Measurements from ENCODE around the gene MEX3D. TPM values are rescaled to one million over a fixed set of nuclear protein-coding genes. Genes with fewer than 3 reads are reported as not detected.
"Not testable (repeated sequence)": the region's sequence is repeated elsewhere in the genome, so short reads cannot be mapped to it uniquely, and the experiment has no call there.

The MEX3D gene
- total and polyA plus RNA-seq, 5 experiments from 2014 or later, result 0.08 to 4.4 (median 3.0) TPM; not detected in 2

GRCh38 chr19:1549332-1549945, 18.7 kb downstream of the MEX3D start:
- Mint-ChIP-seq H3K27ac (no peak overlapping the region), H3K9me3 (no peaks in the 10 kb centered on the region), H3K4me3 (no peak overlapping the region), H3K4me1 (peaks cover 3 to 6% (median 4%) of the 10 kb centered on the region in 4 donors), H3K36me3 (no peaks in the 10 kb centered on the region), H3K27me3 (peaks cover 0 to 38% (median 11%) of the 10 kb centered on the region in 5 donors)
- DNase-seq (no peak), ATAC-seq (no peak)
- POLR2A ChIA-PET, result no interaction called here

DNA sequence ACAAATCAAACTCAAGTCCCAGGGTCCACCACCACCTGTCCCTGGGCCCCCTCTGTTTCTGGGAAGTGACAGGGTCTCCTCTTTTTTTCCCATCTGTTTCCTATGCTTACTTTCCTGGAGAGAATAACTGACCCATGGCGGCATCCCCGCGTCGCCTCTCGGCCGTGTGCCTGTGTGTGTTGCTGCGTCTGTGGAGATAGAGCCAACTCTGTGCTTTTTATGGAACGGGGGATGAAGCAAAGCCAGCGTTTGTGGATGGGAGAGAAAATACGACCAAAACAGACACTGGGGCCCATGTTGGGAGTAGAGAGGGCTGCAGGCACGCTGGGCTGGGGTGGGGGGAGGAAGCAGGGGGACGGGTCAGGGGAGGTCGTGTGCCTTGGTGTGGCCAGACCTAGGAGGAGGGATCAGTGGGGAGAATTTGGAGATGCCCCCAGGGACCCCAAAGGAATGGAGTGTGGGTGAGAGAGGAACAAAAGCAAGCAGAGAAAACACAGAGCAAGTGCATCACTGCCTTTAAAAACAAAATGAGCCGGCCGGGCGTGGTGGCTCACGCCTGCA, 27.7 kb downstream of the MEX3D start:
- no peak overlapping the region for H3K4me3 Mint-ChIP-seq
- POLR2A ChIA-PET, result interaction anchor here (0.7 kb wide), 1 partner anchor 250 kb away, joined by 7 read pairs; no protein-coding TSS in a partner anchor
- H3K36me3 Mint-ChIP-seq, result no peaks in the 10 kb centered on the region
- H3K27ac Mint-ChIP-seq, result peak overlapping the region in 1 of 10 donors; percentile 43
- ATAC-seq (no peak), DNase-seq (no peak)
- no peaks in the 10 kb centered on the region for H3K4me1 Mint-ChIP-seq
- peaks cover 10 to 64% (median 14%) of the 10 kb centered on the region in 5 donors for H3K27me3 Mint-ChIP-seq
- H3K9me3 Mint-ChIP-seq, result no peaks in the 10 kb centered on the region

DNA sequence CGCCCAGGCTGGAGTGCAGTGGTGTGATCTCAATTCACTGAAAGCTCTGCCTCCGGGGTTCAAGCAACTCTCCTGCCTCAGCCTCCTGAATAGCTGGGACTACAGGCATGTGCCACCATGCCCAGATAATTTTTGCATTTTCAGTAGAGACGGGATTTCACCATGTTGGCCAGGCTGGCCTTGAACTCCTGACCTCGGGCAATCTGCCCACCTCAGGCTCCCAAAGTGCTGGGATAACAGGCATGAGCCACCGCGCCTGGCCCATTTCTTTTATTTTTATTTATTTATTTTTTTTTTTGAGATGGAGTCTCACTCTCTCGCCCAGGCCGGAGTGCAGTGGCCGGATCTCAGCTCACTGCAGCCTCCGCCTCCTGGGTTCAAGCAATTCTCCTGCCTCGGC, 28.4 kb downstream of the MEX3D start:
- ATAC-seq, H3K4me3 Mint-ChIP-seq, H3K9me3 Mint-ChIP-seq, H3K4me1 Mint-ChIP-seq, DNase-seq, H3K27ac Mint-ChIP-seq, POLR2A ChIA-PET, H3K36me3 Mint-ChIP-seq: not testable (repeated sequence)
- H3K27me3 Mint-ChIP-seq, result peaks cover 11 to 67% (median 16%) of the 10 kb centered on the region in 5 donors

DNA sequence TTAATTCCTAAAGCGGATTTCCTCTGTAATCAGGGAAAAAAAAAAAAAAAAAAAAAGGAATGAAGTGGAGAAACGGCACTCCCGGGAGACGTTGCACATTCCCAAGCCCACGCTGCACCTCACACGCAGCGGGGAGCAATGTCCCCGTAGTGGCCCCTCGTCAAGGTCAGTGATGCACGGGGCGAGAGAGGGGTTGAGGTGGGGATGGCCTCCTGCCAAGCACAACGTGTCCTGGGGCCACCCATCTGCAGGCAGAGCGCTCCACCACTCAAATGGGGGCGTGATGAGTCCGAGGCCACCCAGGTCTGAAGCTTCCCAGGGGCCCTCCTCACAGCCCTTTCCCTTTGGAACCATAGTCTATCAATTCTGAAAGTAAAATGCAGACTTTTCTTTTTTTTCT, 29.1 kb downstream of the MEX3D start:
- H3K9me3 Mint-ChIP-seq, result no peaks in the 10 kb centered on the region
- H3K36me3 Mint-ChIP-seq, result no peaks in the 10 kb centered on the region
- ATAC-seq, result no peak
- H3K4me3 Mint-ChIP-seq, result no peak overlapping the region
- POLR2A ChIA-PET, result interaction anchor here (0.6 to 0.7 kb wide), 2 partner anchors 181 to 1041 kb away, joined by 3 to 5 read pairs; no protein-coding TSS in a partner anchor
- no peak for DNase-seq
- no peaks in the 10 kb centered on the region for H3K4me1 Mint-ChIP-seq
- no peak overlapping the region for H3K27ac Mint-ChIP-seq
- peaks cover 11 to 62% (median 16%) of the 10 kb centered on the region in 5 donors for H3K27me3 Mint-ChIP-seq

DNA sequence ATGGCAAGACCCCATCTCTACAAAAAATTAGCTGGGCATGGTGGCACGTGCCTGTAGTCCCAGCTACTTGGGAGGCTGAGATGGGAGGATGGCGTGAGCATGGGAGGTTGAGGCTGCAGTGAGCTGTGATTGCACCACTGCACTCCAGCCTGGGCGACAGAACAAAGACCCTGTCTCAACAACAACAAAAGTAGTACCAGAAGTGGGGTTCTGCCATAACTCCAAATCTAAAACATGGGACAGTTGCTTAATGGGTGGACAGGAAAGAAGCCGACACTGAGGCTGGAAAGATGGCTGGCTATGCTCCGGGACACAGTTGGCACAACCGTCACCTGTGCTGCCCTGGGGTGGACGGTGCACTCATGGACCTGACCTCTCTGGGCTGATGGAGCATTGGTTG, 32.4 kb downstream of the MEX3D start:
- not testable (repeated sequence) for DNase-seq, H3K4me3 Mint-ChIP-seq, H3K9me3 Mint-ChIP-seq, ATAC-seq, H3K27ac Mint-ChIP-seq, H3K4me1 Mint-ChIP-seq, H3K36me3 Mint-ChIP-seq
- POLR2A ChIA-PET, result interaction anchor here (0.7 kb wide), 1 partner anchor 305 kb away, joined by 5 read pairs; no protein-coding TSS in a partner anchor
- H3K27me3 Mint-ChIP-seq, result peaks cover 9 to 67% (median 16%) of the 10 kb centered on the region in 5 donors

GRCh38 chr19:1534972-1535371, 33.2 kb downstream of the MEX3D start:
- POLR2A ChIA-PET, result interaction anchor here (0.7 kb wide), 1 partner anchor 125 kb away, joined by 3 read pairs; no protein-coding TSS in a partner anchor
- Mint-ChIP-seq H3K4me1 (peaks cover 0 to 2% (median 0%) of the 10 kb centered on the region in 4 donors), H3K27me3 (peaks cover 4 to 64% (median 14%) of the 10 kb centered on the region in 5 donors), H3K4me3 (no peak overlapping the region), H3K36me3 (no peaks in the 10 kb centered on the region), H3K9me3 (no peaks in the 10 kb centered on the region), H3K27ac (no peak overlapping the region)
- no peak for DNase-seq
- ATAC-seq, result no peak

DNA sequence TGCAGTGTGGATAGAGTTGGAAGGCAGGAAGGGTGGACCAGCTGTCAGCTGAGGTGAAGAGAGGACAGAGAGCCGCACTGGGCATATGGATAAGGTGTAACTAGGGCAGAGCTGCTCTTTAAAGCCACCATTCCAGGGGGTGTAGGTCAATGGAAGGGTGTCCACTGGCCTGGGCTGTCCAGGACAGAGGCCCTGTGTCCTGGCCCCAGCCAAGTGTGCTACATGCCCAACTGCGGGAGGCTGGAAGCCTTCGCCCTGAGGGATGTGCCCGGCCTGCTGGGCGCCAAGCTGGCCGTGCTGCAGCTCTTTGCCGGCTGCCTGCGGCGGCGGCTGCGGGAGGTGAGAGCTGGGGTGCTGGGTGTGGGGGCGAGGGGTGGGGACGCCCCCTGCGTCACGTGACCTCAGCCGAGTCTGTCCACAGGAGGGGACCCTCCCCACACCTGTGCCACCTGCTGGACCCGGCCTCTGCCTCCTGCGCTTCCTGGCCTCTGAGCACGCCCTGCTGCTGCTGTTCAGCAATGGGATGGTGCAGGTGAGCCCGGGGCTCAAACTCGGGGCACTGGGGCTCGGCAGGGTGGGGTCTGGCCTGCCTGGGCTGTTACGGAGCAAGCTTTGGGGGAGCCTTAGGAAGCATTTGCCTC, 34.5 kb downstream of the MEX3D start:
- no peaks in the 10 kb centered on the region for H3K9me3 Mint-ChIP-seq
- H3K36me3 Mint-ChIP-seq, result no peaks in the 10 kb centered on the region
- POLR2A ChIA-PET, result interaction anchor here (0.7 kb wide), 1 partner anchor 80 kb away, joined by 5 read pairs; no protein-coding TSS in a partner anchor
- DNase-seq (no peak), ATAC-seq (no peak)
- peak overlapping the region in 1 of 10 donors; percentile 14 for H3K27ac Mint-ChIP-seq
- H3K4me1 Mint-ChIP-seq, result peaks cover 0 to 2% (median 0%) of the 10 kb centered on the region in 4 donors
- H3K4me3 Mint-ChIP-seq, result no peak overlapping the region
- peaks cover 4 to 60% (median 18%) of the 10 kb centered on the region in 5 donors for H3K27me3 Mint-ChIP-seq

DNA sequence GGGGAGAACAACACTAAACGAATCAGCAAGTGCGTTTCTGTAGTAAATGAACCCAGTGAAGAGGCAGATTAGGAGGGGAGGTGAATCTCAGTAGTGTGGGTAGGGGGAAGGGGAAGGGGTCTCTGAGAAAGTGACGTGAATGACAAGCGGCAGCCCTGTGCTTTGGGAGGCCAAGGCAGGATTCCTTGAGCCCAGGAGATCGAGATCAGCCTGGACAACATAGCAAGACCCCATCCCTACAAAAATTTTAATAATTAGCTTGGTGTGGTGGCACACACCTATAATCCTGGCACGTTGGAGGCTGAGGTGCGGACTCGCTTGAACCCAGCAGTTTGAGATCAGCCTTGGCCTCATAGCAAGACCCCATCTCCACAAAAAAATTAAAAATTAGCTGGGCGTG, 36.1 kb downstream of the MEX3D start:
- Mint-ChIP-seq H3K9me3 (no peaks in the 10 kb centered on the region), H3K27me3 (peaks cover 6 to 53% (median 25%) of the 10 kb centered on the region in 5 donors), H3K36me3 (no peaks in the 10 kb centered on the region), H3K4me1 (peaks cover 0 to 2% (median 0%) of the 10 kb centered on the region in 4 donors), H3K4me3 (no peak overlapping the region), H3K27ac (no peak overlapping the region)
- no peak for ATAC-seq
- no peak for DNase-seq
- POLR2A ChIA-PET, result interaction anchor here (0.6 kb wide), 1 partner anchor 11 kb away, joined by 3 read pairs; no protein-coding TSS in a partner anchor

DNA sequence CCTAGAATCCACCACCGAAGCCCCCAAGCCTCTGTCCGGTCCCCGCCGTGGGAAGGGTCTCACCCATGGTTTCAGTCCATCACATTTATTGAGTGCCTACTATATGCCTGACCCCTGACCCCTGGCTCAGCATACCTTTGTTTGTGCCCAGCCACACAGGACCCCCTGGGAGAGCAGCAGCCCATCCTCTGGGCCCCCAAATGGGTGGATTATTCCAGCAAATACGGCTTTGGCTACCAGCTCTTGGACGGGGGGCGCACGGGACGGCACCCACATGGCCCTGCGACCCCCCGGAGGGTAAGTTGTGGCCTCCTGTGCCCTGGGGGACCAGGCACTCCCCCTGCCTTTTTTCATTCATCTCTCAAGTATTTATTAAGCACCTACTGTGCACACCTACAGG, 36.5 kb downstream of the MEX3D start:
- Mint-ChIP-seq H3K4me1 (peaks cover 0 to 2% (median 0%) of the 10 kb centered on the region in 4 donors), H3K9me3 (no peaks in the 10 kb centered on the region), H3K36me3 (no peaks in the 10 kb centered on the region), H3K27me3 (peaks cover 6 to 55% (median 28%) of the 10 kb centered on the region in 5 donors), H3K4me3 (no peak overlapping the region), H3K27ac (no peak overlapping the region)
- POLR2A ChIA-PET, result interaction anchor here (0.6 kb wide), 1 partner anchor 11 kb away, joined by 3 read pairs; no protein-coding TSS in a partner anchor
- no peak for DNase-seq
- no peak for ATAC-seq

- H3K36me3 Mint-ChIP-seq, H3K4me1 Mint-ChIP-seq, DNase-seq, H3K27ac Mint-ChIP-seq, ATAC-seq, POLR2A ChIA-PET, H3K4me3 Mint-ChIP-seq, H3K9me3 Mint-ChIP-seq: not testable (repeated sequence)
- peaks cover 13 to 62% (median 35%) of the 10 kb centered on the region in 5 donors for H3K27me3 Mint-ChIP-seq
Observed at GRCh38 chr19:1530856-1531255, 37.3 kb downstream of the MEX3D start.

- POLR2A ChIA-PET, result no interaction called here
- ATAC-seq, result no peak
Observed at GRCh38 chr19:1529430-1529816, 38.7 kb downstream of the MEX3D start.

DNA sequence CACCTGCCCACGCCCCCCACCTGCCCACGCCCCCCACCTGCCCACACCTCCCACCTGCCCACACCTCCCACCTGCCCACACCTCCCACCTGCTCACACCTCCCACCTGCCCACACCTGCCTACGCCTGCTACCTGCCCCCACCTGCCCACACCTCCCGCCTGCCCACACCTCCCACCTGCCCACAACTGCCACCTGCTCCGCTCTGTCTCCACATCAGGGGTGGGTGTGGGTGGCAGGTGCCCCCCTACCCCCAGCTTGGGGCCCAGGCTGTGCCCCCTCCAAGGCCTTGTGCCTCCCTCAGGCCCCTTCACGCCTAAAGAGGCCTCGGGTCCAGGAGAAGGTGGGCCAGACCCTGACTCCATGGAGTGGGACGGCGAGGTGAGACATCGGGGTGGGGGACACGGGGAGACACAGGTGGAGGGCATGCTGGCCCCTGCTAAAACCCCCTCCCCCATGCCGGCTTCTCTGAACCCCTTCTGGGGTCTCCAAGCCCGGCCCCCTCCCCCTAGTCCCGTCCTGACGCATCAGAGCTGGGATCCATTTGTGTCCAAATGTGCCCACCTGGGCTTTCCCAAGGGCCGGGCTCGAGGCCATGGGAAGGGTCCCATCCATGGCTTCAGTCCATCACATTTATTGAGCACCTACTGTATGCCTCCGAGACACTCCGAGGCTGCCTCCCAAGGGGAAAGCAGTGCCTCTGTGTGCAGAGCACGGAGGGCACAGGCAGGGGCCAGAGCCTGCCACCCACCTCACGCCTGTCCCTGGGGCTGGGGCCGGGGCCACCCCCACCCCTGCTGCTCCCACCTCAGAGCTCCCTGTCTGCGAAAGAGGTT, 39.3 kb downstream of the MEX3D start:
- peaks cover 6 to 11% (median 10%) of the 10 kb centered on the region in 4 donors for H3K4me1 Mint-ChIP-seq
- H3K4me3 Mint-ChIP-seq, result no peak overlapping the region
- H3K36me3 Mint-ChIP-seq, result peaks cover 0 to 7% (median 2%) of the 10 kb centered on the region in 3 donors
- H3K9me3 Mint-ChIP-seq, result peaks cover 0 to 1% (median 0%) of the 10 kb centered on the region in 9 donors
- POLR2A ChIA-PET, result no interaction called here
- DNase-seq, result no peak
- peaks cover 22 to 73% (median 50%) of the 10 kb centered on the region in 5 donors for H3K27me3 Mint-ChIP-seq
- no peak for ATAC-seq
- no peak overlapping the region for H3K27ac Mint-ChIP-seq

More at GRCh38 chr19:1529430-1529816, 38.7 kb downstream of the MEX3D start:
- Mint-ChIP-seq H3K27me3 (peaks cover 20 to 67% (median 47%) of the 10 kb centered on the region in 5 donors), H3K36me3 (peaks cover 0 to 6% (median 2%) of the 10 kb centered on the region in 3 donors), H3K9me3 (peaks cover 0 to 1% (median 0%) of the 10 kb centered on the region in 9 donors), H3K27ac (no peak overlapping the region), H3K4me1 (peaks cover 5 to 9% (median 7%) of the 10 kb centered on the region in 4 donors), H3K4me3 (no peak overlapping the region)
- DNase-seq, result no peak
